Measurements from ENCODE around the gene AURKAIP1. TPM values are rescaled to one million over a fixed set of nuclear protein-coding genes. Genes with fewer than 3 reads are reported as not detected.

Gene AURKAIP1
- total and polyA plus RNA-seq, 9 donors, result 6.0 to 94.0 (median 73.2) TPM

GRCh38 chr1:1367315-1367714, 7.7 kb downstream of the AURKAIP1 start:
- Histone ChIP-seq H3K27me3 (no peaks in the 10 kb centered on the region), H3K27ac (no peak overlapping the region), H3K36me3 (no peaks in the 10 kb centered on the region), H3K9me3 (no peaks in the 10 kb centered on the region), H3K4me3 (no peak overlapping the region), H3K4me1 (ENCODE audit: insufficient read depth) (no peaks in the 10 kb centered on the region)
- TF ChIP-seq CTCF (IDR thresholded peaks at IDR 0.05), result no peak
- no peak for TF ChIP-seq POLR2A (IDR thresholded peaks at IDR 0.05)
- TF ChIP-seq EP300 (IDR thresholded peaks at IDR 0.05), result no peak
- intact Hi-C loops (cut with DNase I), result no loop called here
- WGBS, 3 donors, result 91 to 93% (median 92%) methylated on average over 5 of the region's 5 CpGs
- no peak for DNase-seq

GRCh38 chr1:1366699-1367066, 8.3 kb downstream of the AURKAIP1 start:
- intact Hi-C loops (cut with DNase I), result no loop called here
- H3K27me3 ChIP-seq, result no peaks in the 10 kb centered on the region
- H3K4me3 ChIP-seq, result no peak overlapping the region
- H3K27ac ChIP-seq, result no peak overlapping the region
- H3K4me1 ChIP-seq (ENCODE audit: insufficient read depth), result no peaks in the 10 kb centered on the region
- H3K36me3 ChIP-seq, result no peaks in the 10 kb centered on the region
- no peaks in the 10 kb centered on the region for H3K9me3 ChIP-seq
- DNase-seq, result no peak
- WGBS, 3 donors, result 89 to 95% (median 89%) methylated on average over 2 to 3 of the region's 3 CpGs
- TF ChIP-seq CTCF (IDR thresholded peaks at IDR 0.05) (no peak), EP300 (IDR thresholded peaks at IDR 0.05) (no peak), POLR2A (IDR thresholded peaks at IDR 0.05) (no peak)

GRCh38 chr1:1365875-1366698, 8.9 kb downstream of the AURKAIP1 start:
- no peaks in the 10 kb centered on the region for H3K9me3 ChIP-seq
- H3K27me3 ChIP-seq, result no peaks in the 10 kb centered on the region
- H3K27ac ChIP-seq, result no peak overlapping the region
- H3K4me3 ChIP-seq, result no peak overlapping the region
- no peaks in the 10 kb centered on the region for H3K4me1 ChIP-seq (ENCODE audit: insufficient read depth)
- TF ChIP-seq EP300 (IDR thresholded peaks at IDR 0.05) (no peak), CTCF (IDR thresholded peaks at IDR 0.05) (no peak)
- H3K36me3 ChIP-seq, result no peaks in the 10 kb centered on the region
- intact Hi-C loops (cut with DNase I), result no loop called here
- WGBS, 3 donors, result 74 to 83% (median 77%) methylated on average over 10 of the region's 10 CpGs
- DNase-seq, result no peak

GRCh38 chr1:1364266-1364665, 10.7 kb downstream of the AURKAIP1 start:
- intact Hi-C loops (cut with DNase I), result no loop called here
- Histone ChIP-seq H3K9me3 (no peaks in the 10 kb centered on the region), H3K4me1 (ENCODE audit: insufficient read depth) (peaks cover 2% of the 10 kb centered on the region), H3K4me3 (no peak overlapping the region), H3K36me3 (no peaks in the 10 kb centered on the region), H3K27me3 (no peaks in the 10 kb centered on the region), H3K27ac (no peak overlapping the region)
- TF ChIP-seq CTCF (IDR thresholded peaks at IDR 0.05) (no peak), POLR2A (IDR thresholded peaks at IDR 0.05) (no peak), EP300 (IDR thresholded peaks at IDR 0.05) (no peak)
- 78 to 84% (median 83%) methylated on average over 14 of the region's 14 CpGs for WGBS, 3 donors
- DNase-seq, result no peak

All from ovary (tissue), 9 donors.